GM20000 (cell line): ENCODE measurements around the gene GPR156.

Experiments used
- DNase-seq: peaks from one replicate; pipeline ENCODE4 v3.0.0; 2012; ENCODE audit warnings: low spot score
- CTCF ChIP-seq: IDR thresholded peaks from 2 replicates; pipeline ENCODE4 v1.5.1; 2012; ENCODE audit warnings: mild to moderate bottlenecking, control low read depth; ENCODE audit errors: extremely low read depth, missing control alignments

The GPR156 gene

GRCh38 chr3:120272286-120272685 is 12.7 kb downstream of the GPR156 start:
- no peak for TF ChIP-seq CTCF
- DNase-seq, result no peak

- no peak for TF ChIP-seq CTCF
- DNase-seq, result no peak
These were observed 19.0 kb downstream of the GPR156 start for GRCh38 chr3:120265989-120266388.

GRCh38 chr3:120264963-120265362 is 20.1 kb downstream of the GPR156 start:
- TF ChIP-seq CTCF, result no peak
- DNase-seq, result no peak

- no peak for TF ChIP-seq CTCF
- DNase-seq, result no peak
These were observed 21.2 kb downstream of the GPR156 start for GRCh38 chr3:120263792-120264191.

GRCh38 chr3:120258009-120258408 is 27.0 kb downstream of the GPR156 start:
- DNase-seq, result no peak
- no peak for TF ChIP-seq CTCF

- DNase-seq, result no peak
These were observed 39.6 kb downstream of the GPR156 start for GRCh38 chr3:120245386-120245785.

GRCh38 chr3:120244834-120245225 is 40.2 kb downstream of the GPR156 start:
- no peak for TF ChIP-seq CTCF
- no peak for DNase-seq

More at GRCh38 chr3:120245386-120245785, 39.6 kb downstream of the GPR156 start:
- no peak for TF ChIP-seq CTCF

GRCh38 chr3:120239644-120240043 is 45.4 kb downstream of the GPR156 start:
- no peak for DNase-seq
- no peak for TF ChIP-seq CTCF
